GM19025 (cell line): ENCODE measurements around the gene CPZ.

ENCODE experiments used
- ATAC-seq: cut with Tn5 transposase; IDR thresholded peaks from one replicate; pipeline ENCODE4 v1.9.1; 2021; ENCODE audit warnings: mild to moderate bottlenecking, low read depth, moderate library complexity; ENCODE audit not compliant: unreplicated experiment

CPZ gene

GRCh38 chr4:8593264-8594096, 915 bp downstream of the CPZ start:
- no peak for ATAC-seq

GRCh38 chr4:8594097-8595038, 1.8 kb downstream of the CPZ start:
- no peak for ATAC-seq

- no peak for ATAC-seq
Measured at GRCh38 chr4:8595237-8596087, 2.9 kb downstream of the CPZ start.

DNA sequence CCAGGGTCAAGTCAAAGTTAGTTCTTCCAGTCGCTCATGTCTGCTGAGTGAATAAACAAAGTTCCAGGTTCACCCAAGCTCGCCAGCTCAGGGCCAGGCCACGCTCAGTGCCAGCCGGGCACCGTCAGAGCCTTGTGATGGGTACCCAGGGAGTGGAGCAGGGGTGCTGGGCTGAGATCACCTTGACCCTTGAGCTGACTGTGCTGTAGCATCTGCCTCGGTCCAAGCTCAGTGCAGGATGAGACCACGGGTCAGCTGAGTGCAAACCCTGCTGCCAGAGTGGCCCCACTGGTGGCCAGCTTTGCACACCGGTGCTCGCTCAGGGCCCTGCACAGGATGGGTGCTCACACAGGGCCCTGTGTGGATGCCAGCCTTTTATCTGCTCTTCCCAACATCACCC, 4.3 kb downstream of the CPZ start:
- no peak for ATAC-seq

DNA sequence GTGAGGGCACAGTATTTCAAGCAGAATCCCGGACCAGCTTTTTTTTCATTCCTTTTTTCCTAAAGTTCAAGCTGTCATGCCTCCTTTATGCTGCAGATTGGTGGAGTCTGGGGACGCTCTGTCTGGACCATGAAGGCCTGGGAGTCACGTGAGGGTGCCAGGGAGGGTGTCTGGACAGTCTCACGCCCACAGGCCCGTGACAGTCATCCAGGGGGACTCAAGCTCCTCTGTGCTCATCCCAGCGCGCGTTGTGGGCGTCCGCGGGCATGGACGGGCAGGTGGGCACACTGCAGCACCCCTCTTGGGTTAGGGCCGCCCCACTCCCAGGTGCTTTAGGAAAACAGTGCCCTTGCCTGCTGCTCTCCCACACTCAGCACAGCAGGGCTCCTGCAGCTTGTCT, 4.8 kb downstream of the CPZ start:
- no peak for ATAC-seq

DNA sequence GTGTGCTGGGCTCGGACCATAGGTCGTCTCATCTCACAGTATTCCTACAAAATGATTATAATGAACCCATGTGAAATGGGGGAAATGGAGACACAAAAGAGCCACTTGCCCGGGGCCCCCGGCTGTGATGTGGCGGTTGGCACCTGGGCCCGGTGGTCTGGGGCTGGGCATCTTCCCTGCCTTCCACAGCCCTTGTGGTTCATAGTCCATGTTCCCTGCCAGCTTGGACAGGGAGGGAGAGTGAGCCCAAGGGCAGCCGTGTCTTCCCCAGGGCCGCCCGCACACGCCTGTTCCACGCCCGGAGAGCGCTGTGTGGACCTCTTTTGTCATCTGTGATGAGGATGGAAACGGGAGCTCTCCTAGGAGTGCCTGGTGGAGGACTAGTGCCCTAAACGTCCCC, 5.2 kb downstream of the CPZ start:
- no peak for ATAC-seq

DNA sequence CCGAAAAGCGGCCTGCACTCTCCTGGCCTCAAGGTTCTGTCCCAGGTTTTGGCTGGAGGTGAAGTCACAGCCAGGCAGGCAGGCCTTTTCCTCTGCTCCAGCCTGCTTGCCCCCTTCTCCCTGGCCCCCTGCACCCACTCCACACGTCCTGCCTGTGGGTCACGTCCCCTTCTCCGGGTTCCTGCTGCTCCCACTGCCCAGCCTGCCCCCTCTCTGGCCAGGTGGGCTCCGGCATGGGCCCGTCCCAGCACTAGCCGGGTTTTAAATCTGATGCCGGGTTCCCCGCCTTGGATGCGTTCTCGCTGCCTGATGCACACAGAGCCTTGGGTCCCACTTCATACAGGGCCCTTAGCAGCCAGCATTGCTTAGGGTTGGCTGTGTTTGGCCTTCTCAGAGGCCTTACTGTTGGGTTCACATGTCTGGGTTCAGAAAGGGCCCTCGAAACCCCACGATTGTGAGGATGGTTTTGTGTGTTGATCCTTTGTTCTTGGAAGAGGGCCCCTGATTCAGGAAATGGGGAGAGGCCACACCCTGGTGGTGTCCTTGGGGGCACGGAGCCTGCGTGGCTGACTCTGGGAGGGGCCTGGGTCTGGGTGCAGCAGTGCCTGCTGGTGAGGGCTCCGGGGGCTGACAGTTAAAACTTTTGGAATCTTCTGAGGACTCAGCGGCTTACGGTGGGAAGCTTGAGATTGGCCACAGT, 6.0 kb downstream of the CPZ start:
- no peak for ATAC-seq

DNA sequence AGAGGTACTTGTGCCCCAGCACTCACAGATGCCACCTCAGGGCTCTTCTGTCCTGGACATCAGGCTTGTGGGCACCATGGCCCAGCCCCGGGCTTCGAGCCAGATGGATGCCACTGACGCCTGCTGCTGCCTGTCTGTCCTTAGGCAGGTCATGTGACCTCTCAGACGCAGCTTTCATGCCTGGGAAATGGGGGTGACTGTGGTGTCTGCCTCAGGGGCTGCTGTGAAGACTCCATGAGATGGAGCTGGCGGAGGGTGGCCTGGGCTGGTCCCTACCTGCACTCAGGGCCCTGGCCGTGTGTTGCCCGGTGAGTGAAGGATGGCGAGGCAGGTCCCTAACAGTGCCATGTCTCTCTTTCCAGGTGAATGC, 6.5 kb downstream of the CPZ start:
- no peak for ATAC-seq

- no peak for ATAC-seq
Measured at GRCh38 chr4:8599657-8600056, 7.1 kb downstream of the CPZ start.

- no peak for ATAC-seq
Measured at GRCh38 chr4:8600266-8600665, 7.7 kb downstream of the CPZ start.

- ATAC-seq: no peak
Measured at GRCh38 chr4:8600686-8601085, 8.1 kb downstream of the CPZ start.

DNA sequence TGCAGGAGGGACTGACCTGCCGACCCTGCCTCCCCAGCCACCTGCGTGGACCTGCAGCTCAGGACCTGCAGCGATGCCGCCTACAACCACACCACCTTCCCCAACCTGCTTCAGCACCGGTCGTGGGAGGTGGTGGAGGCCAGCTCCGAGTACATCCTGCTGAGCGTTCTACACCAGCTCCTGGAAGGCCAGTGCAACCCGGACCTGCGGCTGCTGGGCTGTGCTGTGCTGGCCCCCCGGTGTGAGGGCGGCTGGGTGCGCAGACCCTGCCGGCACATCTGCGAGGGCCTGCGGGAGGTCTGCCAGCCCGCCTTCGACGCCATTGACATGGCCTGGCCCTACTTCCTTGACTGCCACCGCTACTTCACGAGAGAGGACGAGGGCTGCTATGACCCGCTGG, 8.5 kb downstream of the CPZ start:
- no peak for ATAC-seq

GRCh38 chr4:8601556-8601955, 9.0 kb downstream of the CPZ start:
- no peak for ATAC-seq

- ATAC-seq: no peak
Measured at GRCh38 chr4:8602686-8603430, 10.3 kb downstream of the CPZ start.

DNA sequence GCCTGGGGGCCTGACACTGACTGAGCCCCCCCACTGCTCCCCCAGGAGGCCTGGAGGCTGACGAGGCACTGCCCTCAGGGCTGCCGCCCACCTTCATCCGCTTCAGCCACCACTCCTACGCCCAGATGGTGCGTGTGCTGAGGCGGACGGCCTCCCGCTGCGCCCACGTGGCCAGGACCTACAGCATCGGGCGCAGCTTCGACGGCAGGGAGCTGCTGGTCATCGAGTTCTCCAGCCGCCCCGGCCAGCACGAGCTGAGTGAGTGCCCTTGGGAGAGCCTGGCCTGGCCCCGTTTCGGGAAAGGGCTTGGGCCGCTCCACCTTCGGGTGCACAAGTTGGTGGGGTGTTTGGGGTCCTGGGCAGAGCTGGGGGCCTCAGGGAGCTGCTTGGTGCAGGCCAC, 11.4 kb downstream of the CPZ start:
- ATAC-seq: no peak

DNA sequence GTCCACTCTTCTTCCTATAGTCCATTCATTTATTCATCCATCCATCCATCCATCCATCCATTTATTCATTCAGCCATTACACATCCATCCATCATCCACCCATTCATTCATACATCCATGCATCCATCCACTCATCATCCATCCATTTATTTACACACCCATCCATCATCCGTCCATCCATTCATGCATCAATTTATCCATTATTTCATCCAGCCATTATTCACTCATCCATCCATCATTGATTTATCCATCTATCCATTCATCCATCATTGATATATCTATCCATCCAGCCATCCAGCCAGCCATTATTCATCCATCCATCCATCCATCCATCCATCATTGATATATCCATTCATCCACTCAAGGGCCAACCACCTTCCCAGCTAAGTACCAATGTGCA, 12.7 kb downstream of the CPZ start:
- ATAC-seq: no peak

GRCh38 chr4:8606476-8606875, 13.9 kb downstream of the CPZ start:
- no peak for ATAC-seq

DNA sequence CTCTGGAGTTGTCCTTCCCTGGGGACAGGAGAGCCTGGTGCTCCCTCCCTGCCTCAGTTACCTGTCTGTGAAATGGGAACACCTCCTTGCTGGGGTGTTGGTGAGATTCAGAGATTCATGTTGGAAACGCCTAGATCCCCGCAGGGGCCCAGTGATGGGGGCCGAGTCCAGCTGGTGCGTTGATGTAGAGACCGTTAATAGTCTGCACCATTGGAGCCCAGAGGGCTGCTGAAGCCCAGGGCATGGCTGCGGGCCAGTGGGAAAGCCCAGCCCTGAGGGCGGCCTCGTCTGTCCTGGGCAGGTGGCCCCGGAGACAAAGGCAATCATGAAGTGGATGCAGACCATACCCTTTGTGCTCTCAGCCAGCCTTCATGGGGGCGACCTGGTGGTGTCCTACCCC, 14.4 kb downstream of the CPZ start:
- no peak for ATAC-seq
